ENCODE results near the gene BPIFB4. TPM values are rescaled to one million over a fixed set of nuclear protein-coding genes. Genes with fewer than 3 reads are reported as not detected.

Gene BPIFB4
- total RNA-seq, 6 experiments from 2014 or later, result not detected

DNA sequence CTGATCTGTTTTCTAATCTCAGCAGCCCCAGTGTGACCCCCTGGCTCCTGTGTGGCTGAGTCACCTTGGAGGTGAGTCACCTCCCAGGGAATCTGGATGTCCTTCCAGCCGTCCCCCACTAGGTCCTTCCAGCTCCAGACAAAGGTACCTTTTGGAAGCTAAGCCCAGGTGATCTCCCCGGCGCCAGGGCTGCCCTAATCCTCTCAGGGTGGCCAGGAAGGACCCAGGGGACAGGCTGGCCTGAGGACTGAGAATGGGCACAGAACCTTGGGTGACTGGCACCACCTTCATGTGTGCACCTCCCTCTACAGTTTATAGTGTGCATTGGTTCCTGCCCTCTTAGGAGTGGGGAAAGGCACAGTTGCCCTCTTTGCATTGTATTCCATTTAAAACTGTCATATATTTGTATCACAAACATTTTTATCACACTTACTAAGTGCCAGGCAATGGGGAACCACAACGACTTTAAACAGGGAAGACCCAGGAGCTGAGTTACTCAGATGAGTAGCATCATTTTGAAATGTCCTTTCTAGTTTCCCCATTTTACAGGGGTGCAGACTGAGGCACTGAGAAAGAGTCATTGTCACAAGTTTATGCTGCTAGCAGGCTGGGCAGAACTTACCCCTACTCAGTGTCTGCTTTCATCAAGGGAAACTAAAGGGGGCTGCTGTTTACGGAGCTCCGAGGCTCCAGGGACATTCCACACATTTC, 2.6 kb upstream of the BPIFB4 start:
- TF ChIP-seq, protein P1, sequence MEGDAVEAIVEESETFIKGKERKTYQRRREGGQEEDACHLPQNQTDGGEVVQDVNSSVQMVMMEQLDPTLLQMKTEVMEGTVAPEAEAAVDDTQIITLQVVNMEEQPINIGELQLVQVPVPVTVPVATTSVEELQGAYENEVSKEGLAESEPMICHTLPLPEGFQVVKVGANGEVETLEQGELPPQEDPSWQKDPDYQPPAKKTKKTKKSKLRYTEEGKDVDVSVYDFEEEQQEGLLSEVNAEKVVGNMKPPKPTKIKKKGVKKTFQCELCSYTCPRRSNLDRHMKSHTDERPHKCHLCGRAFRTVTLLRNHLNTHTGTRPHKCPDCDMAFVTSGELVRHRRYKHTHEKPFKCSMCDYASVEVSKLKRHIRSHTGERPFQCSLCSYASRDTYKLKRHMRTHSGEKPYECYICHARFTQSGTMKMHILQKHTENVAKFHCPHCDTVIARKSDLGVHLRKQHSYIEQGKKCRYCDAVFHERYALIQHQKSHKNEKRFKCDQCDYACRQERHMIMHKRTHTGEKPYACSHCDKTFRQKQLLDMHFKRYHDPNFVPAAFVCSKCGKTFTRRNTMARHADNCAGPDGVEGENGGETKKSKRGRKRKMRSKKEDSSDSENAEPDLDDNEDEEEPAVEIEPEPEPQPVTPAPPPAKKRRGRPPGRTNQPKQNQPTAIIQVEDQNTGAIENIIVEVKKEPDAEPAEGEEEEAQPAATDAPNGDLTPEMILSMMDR (IDR thresholded peaks at IDR 0.05), result peak; percentile 74
- Mint-ChIP-seq H3K36me3 (ENCODE audit: low read depth) (no peaks in the 10 kb centered on the region), H3K27ac (no peak overlapping the region), H3K4me3 (no peak overlapping the region), H3K9me3 (no peaks in the 10 kb centered on the region), H3K27me3 (ENCODE audit: insufficient read depth) (peaks cover 40% of the 10 kb centered on the region), H3K4me1 (ENCODE audit: low read depth) (peaks cover 10% of the 10 kb centered on the region)
- DNase-seq, result no peak

DNA sequence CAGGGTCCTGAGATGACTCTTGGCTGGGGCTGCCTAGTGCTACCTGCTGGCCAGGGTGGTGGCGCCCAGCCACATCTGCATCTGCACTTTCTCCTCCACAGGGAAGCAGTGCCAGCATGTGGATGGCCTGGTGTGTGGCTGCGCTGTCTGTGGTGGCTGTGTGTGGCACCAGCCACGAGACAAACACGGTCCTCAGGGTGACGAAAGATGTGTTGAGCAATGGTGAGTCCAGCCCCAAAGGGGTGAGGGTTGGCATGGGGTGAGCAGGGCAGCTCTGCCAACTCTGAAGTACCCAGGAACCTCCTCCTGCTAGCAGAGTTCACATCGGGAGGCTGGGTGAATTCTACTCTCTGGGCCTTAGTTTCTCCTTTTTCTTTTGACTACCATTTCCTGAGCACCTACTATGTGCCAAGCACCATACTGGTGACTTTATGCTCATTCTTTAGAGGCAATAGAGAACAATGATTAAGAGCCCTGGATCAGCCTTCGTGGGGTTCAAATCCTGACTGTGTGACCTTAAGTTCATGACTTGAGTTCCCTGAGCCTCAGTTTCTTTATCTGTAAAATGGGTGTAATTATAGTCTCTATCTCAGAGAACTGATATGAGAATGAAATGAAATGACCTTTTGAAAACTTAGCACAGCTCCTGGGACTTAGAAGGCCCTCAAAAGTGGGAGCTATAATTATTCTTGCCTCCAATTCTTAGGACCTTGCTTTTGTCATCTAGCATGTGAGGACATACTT, 2.1 kb downstream of the BPIFB4 start:
- H3K4me1 Mint-ChIP-seq (ENCODE audit: low read depth), result peaks cover 10% of the 10 kb centered on the region
- no peaks in the 10 kb centered on the region for H3K9me3 Mint-ChIP-seq
- H3K4me3 Mint-ChIP-seq, result no peak overlapping the region
- TF ChIP-seq, protein P1 (IDR thresholded peaks at IDR 0.05), result no peak
- no peak overlapping the region for H3K27ac Mint-ChIP-seq
- no peaks in the 10 kb centered on the region for H3K36me3 Mint-ChIP-seq (ENCODE audit: low read depth)
- DNase-seq, result no peak
- peaks cover 35% of the 10 kb centered on the region for H3K27me3 Mint-ChIP-seq (ENCODE audit: insufficient read depth)

DNA sequence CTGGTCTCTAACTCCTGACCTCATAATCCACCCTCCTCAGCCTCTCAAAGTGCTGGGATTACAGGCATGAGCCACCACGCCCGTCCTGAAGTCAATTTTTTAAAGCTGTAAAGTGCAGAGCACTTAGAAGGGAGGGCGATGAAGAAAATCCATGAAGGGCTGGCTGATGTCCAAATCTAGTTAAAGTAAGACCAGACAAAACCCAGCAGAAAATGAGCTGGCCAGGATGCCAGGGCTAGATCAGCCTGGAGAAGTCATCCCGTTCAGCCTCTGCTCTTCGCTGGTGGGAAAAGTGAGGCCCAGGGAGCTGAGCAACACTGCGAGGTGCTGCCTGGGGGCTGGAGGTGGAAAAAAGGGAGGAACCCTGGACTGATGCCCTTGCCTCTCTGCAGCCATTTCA, 3.1 kb downstream of the BPIFB4 start:
- H3K4me3 Mint-ChIP-seq, result no peak overlapping the region
- TF ChIP-seq, protein P1 (IDR thresholded peaks at IDR 0.05), result no peak
- no peaks in the 10 kb centered on the region for H3K36me3 Mint-ChIP-seq (ENCODE audit: low read depth)
- DNase-seq, result no peak
- H3K9me3 Mint-ChIP-seq, result no peaks in the 10 kb centered on the region
- peaks cover 10% of the 10 kb centered on the region for H3K4me1 Mint-ChIP-seq (ENCODE audit: low read depth)
- H3K27ac Mint-ChIP-seq, result no peak overlapping the region
- H3K27me3 Mint-ChIP-seq (ENCODE audit: insufficient read depth), result peaks cover 36% of the 10 kb centered on the region

DNA sequence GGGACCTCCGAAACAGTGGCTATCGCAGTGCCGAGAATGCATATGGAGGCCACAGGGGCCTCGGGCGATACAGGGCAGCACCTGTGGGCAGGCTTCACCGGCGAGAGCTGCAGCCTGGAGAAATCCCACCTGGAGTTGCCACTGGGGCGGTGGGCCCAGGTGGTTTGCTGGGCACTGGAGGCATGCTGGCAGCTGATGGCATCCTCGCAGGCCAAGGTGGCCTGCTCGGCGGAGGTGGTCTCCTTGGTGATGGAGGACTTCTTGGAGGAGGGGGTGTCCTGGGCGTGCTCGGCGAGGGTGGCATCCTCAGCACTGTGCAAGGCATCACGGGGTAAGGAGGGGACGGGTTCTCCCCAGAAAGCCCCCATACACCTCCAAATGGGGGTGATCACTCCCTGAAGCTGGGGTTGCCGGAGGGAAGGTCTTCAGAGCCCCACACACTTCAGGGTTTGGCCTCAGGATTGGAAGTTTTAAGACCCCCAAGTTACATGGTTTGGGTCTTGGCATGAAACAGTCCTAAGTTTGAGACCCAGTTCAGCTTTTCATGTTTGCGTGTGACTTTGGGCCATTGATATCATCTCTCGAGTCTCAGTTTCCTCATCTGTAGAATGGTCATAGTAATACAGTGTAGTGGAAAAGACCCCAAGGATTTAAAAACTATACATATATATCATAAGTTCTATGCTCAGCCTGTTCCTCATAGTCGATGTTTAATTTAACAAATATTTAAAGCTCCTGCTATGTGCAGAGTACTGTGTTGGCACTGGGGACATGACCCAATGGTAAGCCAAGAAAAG, 4.3 kb downstream of the BPIFB4 start:
- TF ChIP-seq, protein P1 (IDR thresholded peaks at IDR 0.05), result no peak
- Mint-ChIP-seq H3K4me1 (ENCODE audit: low read depth) (peaks cover 10% of the 10 kb centered on the region), H3K27ac (no peak overlapping the region), H3K9me3 (no peaks in the 10 kb centered on the region), H3K4me3 (no peak overlapping the region), H3K36me3 (ENCODE audit: low read depth) (no peaks in the 10 kb centered on the region), H3K27me3 (ENCODE audit: insufficient read depth) (peaks cover 31% of the 10 kb centered on the region)
- no peak for DNase-seq

DNA sequence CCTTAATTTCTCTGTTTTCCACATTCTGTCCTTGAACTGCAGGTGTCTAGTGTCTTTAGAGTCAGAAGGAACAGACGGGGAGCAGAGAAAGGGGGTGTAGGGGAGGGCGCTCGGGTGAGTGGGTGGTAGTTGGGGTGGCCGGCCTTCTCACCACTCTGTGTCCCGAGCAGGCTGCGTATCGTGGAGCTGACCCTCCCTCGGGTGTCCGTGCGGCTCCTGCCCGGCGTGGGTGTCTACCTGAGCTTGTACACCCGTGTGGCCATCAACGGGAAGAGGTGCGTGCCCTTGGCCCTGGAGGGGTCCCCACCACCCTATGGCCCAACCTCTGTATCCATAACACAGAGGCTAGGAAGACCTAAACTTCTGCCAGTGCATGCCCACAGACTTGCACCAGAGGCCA, 5.3 kb downstream of the BPIFB4 start:
- H3K36me3 Mint-ChIP-seq (ENCODE audit: low read depth), result no peaks in the 10 kb centered on the region
- TF ChIP-seq, protein P1 (IDR thresholded peaks at IDR 0.05), result no peak
- H3K27ac Mint-ChIP-seq, result no peak overlapping the region
- no peaks in the 10 kb centered on the region; the same call in 1 of the 2 replicates for H3K4me1 Mint-ChIP-seq (ENCODE audit: low read depth)
- peaks cover 32% of the 10 kb centered on the region for H3K27me3 Mint-ChIP-seq (ENCODE audit: insufficient read depth)
- DNase-seq, result no peak
- H3K4me3 Mint-ChIP-seq, result no peak overlapping the region
- H3K9me3 Mint-ChIP-seq, result no peaks in the 10 kb centered on the region

Measured in HFFc6 (cell line).